ENCODE results near the gene ARHGAP30.
A peak's percentile ranks its signal among the peaks of the same experiment; 100 is the strongest.
"Not testable (repeated sequence)": the region's sequence is repeated elsewhere in the genome, so short reads cannot be mapped to it uniquely, and the experiment has no call there.

ARHGAP30 gene

DNA sequence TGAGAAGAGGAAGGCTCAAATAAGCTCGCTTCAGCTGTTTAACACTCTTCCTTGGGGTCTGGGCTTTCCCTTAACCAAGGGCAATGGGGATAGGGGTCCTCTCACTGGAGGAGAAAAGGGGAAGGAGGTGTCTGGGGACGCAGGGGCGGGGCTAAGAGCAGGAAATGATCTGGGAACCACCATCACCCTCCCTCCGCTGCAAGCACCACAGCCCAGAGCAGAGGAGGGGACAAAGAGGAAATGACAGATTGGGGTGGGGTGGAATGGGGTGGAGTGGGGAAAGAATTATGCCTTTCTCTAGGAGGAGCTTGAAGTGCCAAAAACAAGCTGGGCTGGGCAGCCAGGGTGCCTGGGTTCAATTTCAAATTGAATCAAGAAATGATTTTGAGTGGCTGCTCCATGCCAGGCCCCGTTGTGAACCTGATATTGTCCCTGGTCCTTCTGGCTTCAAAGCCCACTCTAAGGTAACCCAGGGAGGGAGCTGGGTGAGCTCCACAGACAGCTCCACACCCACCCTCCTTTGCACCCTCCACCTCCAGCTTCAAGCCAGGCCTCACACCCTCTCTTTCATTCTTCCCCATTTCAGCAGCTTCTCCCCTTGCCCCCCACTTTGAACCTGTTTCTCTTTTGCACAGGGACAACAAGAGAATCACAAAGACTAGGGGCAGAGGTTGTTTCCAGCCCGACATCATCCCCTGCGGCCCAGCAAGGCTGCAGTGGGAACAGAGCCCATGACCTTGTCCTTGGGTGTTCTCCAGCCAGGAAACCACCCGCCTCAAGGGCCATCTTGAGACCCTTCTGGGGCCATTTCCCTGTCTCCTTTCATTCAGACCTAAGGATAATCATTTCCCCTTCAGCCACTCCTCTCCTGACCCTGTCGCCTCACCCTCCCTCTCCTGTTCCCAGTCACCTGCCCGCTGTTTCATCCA is 1.1 kb downstream of the ARHGAP30 start:
- DNase-seq, result no peak

GRCh38 chr1:161066694-161067093 is 3.0 kb downstream of the ARHGAP30 start:
- DNase-seq, result no peak

DNA sequence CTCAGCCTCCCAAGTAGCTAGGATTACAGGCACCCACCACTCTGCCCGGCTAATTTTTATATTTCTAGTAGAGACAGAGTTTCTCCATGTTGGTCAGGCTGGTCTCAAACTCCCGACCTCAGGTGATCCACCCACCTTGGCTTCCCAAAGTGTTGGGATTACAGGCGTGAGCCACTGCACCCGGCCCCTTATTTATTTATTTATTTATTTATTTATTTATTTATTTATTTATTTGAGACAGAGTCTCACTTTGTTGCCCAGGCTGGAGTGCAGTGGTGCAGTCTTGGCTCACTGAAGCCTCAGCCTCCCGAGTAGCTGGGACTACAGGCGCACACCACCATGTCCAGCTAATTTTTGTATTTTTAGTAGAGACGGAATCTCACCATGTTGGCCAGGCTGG is 4.0 kb downstream of the ARHGAP30 start:
- not testable (repeated sequence) for DNase-seq

DNA sequence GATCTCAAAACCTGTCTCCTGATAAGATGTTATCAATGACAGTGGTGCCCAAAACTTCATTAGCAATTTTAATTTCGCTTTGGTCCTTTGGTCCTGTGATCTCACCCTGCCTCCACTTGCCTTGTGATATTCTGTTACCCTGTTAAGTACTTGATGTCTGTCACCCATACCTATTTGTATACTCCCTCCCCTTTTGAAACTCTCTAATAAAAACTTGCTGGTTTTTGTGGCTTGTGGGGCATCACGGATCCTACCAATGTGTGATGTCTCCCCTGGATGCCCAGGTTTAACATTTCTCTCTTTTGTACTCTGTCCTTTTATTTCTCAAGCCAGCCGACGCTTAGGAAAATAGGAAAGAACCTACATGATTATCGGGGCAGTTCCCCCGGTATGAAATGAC is 5.8 kb downstream of the ARHGAP30 start:
- not testable (repeated sequence) for DNase-seq

DNA sequence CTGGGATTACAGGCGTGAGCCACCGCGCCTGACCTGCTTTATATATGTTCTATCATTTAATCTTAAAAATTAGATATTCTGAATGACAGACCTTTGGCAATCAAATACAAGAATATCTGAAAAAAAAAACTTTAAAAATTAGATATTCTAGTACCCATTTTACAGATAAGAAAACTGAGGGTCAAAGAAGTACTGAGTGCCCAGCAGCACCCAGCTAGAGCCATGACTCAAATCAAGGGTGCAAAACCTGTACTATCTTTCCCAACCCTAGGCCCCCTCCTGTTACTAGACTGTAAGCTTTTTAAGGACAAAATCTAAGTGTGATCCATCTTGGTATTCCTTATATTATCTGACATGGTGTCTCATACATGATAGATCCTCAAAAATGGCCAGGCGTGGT is 8.3 kb downstream of the ARHGAP30 start:
- DNase-seq, result no peak

DNA sequence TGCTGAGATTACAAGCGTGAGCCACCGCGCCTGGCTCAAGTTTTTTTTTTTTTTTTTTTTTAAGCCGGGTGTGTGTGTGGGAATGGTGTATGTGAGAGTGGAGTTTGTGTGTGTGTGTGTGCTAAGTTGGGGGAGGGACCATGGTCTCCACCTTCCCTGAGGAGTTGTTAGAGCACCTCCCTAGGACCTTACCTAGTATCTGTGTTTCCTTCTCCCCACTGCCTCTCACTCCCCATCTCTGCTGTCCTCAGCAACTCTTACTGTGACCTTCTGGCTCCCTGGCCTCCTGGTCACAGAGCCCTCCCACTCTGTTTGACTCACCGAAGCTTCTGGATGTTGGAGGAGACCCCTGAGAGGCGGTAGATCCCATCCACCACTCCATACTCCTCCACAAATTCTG is 10.4 kb downstream of the ARHGAP30 start:
- DNase-seq, result no peak

DNA sequence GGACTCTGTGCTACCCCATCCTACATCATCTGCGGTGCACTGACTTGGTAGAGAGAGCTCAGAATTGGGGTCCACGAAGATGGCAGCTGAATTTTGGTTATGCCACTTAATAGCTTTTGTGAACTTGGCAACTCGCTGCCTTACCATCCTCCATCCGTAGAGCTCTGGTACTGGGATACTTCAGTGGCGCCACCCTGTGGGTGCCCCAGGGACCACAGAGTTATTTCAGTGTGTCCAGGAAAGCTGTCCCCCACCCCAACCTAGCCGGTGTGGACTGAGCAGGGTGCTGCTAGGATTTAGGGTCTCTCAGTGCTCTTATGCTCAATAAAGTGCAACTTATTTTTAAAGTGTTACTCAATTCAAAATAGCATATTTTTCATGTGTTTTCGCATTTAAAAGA is 14.9 kb downstream of the ARHGAP30 start:
- no peak for DNase-seq

DNA sequence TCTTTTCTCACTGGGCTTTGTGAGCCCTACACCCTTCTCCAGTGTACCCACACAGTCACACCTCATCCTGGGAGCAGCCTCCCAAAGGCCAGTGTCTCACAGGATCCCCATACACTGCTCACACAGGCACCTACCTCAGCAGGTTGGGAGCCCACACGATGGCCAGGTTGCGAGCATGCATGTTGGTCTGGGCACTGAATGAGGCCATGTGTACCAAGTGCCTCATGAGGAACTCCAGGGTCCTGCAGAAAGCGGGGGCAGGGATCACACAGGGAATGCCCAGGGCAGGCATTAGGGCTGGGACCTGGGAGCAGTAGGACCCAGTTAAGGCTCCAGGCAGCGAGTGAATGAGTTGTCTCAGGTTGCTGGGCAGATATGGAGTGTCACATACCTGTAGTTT is 15.5 kb downstream of the ARHGAP30 start:
- no peak for DNase-seq

GRCh38 chr1:161052899-161053298 is 16.8 kb downstream of the ARHGAP30 start:
- no peak for DNase-seq

- DNase-seq, result no peak
Observed at GRCh38 chr1:161051219-161051618, 18.5 kb downstream of the ARHGAP30 start.

DNA sequence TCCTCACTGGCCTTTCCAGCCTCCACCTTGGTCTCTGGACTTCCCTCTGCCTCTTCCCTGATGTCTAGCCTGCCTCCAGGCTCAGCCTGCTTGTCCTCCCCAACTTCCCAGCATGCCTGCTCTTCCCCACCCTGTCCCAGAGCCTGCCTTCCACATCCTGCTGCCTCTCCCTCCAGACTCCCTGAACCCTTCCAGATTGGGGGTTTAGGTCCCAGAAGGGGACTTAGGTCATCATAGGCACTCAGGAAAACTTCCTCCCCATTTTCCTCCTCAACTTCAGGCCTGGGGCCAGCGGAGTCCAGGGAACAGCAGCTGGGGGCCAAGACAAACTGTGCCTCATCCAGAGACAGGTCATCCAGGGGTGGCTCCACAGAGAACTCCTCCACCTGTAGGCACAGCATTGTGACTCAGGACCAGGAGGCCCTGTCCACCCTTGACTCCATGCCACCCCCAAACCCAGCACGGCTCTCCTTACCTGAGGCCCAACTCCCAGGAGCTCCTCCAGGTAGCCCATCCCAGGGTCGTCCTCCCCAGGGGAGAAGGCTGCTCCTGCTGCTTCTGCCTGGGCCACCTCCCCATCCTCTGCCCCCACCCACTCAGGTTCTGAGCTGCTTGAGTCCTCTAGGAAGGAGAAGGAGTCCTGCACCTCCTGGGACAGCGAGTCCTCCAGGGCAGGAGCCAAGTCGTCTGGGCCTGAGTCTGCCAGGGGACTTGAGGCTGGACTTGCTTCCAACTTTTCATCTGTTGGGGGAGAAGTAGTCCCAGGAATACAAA is 20.6 kb downstream of the ARHGAP30 start:
- DNase-seq, result no peak

DNA sequence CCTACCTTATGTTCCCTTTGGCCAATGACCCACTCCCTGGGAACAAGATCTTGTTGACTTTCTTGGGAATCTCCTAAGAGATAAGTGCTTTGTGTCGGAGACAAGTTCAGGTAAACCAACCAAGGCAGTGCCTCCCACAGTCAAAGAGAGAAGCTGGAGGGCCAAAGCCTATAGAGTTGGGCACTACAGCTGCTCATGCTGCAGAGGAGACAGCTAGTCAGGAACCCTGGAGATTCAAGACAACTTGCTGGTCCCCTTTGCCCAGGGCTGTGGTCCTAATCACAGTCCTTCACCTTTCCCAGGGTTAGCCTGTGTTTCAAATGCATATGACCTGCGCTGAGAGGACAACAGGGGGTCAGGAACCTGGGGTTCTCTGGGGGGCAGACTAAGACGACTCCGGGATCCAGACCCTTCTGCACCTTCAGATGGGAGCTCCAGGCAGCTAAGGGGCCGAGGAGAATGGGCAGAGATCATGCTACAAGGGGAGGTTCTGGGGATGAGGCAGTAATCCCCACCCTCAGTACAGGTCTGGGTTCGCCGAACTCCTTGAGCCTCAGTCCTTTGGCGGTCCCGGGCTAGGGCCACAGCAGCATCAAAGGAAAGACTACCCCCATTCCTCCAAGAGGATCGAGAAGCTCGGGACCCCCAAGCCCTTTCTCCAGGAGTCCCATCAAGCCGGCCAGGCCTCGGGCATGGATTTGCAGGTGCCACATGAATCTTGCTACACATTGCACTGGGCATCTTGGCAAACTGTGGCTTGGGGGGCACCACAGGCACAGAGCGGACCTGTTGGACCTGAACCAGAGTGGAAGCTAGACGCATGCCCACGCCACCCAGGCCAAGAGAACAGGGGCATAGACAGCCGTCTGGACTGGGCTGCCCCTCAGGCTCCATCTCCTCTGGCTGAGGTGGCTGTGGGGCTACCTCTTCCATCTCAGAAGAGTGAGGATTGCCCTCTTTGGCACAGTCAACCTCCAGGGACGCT is 22.0 kb downstream of the ARHGAP30 start:
- no peak for DNase-seq

- DNase-seq, result no peak
Observed at GRCh38 chr1:161046605-161047228, 23.0 kb downstream of the ARHGAP30 start.

DNA sequence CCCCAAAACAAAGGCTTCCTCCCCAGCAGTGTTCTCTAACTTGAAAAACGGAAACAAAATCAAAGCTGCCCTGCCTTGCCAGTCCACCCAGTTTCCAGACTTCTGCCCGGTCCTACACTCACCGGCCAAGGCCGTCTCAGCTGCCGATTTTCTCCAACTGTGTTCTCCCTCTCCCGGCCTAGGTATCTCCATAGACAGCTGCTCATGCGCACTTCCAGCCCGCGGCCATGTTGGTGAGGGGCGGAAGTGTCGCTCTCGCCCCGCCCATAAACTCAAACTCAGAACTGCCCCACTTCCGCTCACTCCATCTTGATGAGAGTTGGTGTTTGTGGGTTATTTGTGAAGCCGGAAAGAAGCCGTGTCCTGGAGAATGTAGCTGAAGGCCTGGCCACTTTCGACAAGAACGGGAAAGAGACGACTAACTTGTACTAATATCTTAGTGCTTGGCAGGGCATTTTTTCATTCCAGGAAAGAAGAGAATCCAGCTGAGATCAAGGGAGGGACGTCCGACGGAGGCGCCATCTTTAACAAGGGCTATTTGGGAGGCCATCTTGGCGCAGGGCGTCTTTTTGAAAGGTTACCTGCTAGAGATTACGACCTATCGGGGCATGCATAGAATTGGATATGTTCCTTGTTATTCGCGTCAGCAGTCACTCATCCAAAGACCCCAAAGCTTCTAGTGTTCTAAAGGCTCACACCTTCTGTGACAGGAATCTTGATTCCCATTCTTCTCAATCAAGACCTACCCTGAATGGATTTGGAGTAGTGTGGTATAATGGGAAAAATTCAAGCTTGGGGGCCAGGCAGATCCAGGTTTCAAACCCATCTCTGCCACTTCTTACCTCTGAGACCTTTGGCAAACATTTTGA is 23.7 kb downstream of the ARHGAP30 start, which contains the start of gene USF1:
TSS of gene USF1 (minus strand) at position 242 of the 869 bp plus-strand sequence. CDS start 2,702 bp downstream, outside the sequence.
- DNase-seq, result peak; percentile 95

DNA sequence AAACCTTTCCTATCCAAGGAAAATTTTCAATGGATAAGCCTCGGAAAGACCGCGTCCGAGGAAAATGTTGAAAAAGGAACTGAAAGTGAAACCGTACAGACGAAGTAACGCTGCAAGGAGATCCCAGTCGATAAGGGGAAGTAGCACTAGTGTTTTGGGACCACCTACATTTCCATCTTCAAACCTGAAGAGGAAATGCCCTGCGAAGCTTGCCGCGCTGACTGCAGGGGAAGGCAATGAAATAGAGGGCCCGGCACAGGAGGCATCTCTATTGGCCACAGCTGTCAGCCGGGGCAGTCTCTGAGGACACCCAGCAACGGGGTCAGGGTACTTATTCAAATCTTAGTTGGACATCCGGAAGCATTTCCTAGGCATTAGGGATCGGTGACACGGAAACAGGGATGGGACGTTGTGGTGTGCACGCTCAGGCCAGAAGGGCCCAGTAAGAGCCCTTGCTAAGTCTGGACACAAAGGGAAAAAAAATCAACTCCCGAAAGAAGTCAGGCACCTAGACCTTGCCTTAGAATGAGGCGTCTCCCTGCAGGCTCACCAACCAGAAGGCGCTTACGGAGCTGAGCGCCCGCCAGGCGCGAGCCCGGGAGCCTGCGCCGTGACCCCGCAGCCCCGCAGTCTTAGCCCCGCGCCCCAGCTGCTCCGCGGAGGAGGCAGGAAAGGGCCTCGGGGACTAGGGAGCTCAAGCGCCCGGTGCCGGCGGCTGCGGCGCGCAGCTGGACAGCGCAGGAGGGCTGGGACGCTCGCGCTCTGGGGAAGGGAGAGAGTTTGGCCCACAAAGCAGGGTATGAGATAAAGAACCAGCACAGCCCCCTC is 24.6 kb downstream of the ARHGAP30 start:
- peak; percentile 24 for DNase-seq

GRCh38 chr1:161044535-161044907 is 25.2 kb downstream of the ARHGAP30 start:
- DNase-seq, result no peak

- DNase-seq, result no peak
Observed at GRCh38 chr1:161039546-161039945, 30.1 kb downstream of the ARHGAP30 start.

GRCh38 chr1:161039154-161039545 is 30.5 kb downstream of the ARHGAP30 start:
- no peak for DNase-seq

DNA sequence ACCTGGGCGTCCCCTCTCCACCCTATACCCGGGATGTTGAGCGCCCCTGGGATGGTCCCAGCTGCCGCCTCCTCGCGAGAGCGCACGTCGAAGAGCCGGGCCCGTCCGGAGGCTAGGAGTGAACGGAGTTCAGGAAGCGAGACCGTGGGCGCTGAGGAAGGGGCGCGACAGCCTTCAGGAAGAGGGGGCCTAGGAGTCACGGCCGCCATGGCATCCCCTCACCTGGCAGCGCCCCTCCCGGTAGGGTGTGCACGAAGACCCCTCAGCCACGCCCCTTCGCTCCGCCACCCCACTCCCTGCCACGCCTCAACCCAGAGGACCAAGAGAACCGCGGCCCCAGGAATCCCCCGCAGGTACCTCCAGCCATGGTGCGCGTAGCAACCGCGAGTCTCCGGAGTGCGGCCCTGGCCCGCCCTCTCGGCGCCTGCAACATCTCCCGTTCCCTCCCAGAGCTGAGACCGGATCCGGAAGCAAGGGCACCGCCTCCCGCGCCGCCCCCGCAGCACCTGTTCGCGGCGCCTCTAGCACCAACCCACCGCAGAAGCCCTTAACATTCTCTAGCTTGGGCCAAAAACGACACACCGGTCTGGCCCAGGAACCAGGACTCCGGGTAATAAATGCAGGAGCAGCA is 31.1 kb downstream of the ARHGAP30 start, which contains the start of gene TSTD1:
TSS of gene TSTD1 (minus strand) at position 442 of the 631 bp plus-strand sequence. CDS start at position 367, 75 bp downstream.
- DNase-seq, result peak; percentile 71
